Mucosa of stomach (tissue), 1 donor: ENCODE measurements around the gene TTC9C.
"Not testable (repeated sequence)": the region's sequence is repeated elsewhere in the genome, so short reads cannot be mapped to it uniquely, and the experiment has no call there.

Experiments
- H3K27me3 ChIP-seq: one replicate; pipeline ENCODE4 v1.7.0; 2013; ENCODE audit warnings: mild to moderate bottlenecking, low read length; ENCODE audit not compliant: control insufficient read depth, insufficient read depth
- H3K36me3 ChIP-seq: one replicate; pipeline ENCODE4 v1.7.0; 2013; ENCODE audit warnings: low read length; ENCODE audit not compliant: control insufficient read depth, insufficient read depth
- H3K4me1 ChIP-seq: one replicate; pipeline ENCODE4 v1.7.0; 2013; ENCODE audit warnings: mild to moderate bottlenecking, low read length; ENCODE audit not compliant: control insufficient read depth, insufficient read depth
- H3K4me3 ChIP-seq: one replicate; pipeline ENCODE4 v1.7.0; 2013; ENCODE audit warnings: low read length
- H3K9ac ChIP-seq: one replicate; pipeline ENCODE4 v1.7.0; 2013; ENCODE audit warnings: mild to moderate bottlenecking, low read length, moderate library complexity
- H3K9me3 ChIP-seq: one replicate; pipeline ENCODE4 v1.7.0; 2013; ENCODE audit warnings: mild to moderate bottlenecking, low read length, moderate library complexity; ENCODE audit not compliant: control insufficient read depth
- donor health status: Pancreatic carcinoma.

The TTC9C gene

GRCh38 chr11:62760867-62761227 is 32.6 kb downstream of the TTC9C start:
- H3K4me3 ChIP-seq, H3K9me3 ChIP-seq, H3K9ac ChIP-seq, H3K36me3 ChIP-seq, H3K4me1 ChIP-seq, H3K27me3 ChIP-seq: not testable (repeated sequence)

- Histone ChIP-seq H3K4me1 (peaks cover 18% of the 10 kb centered on the region), H3K9ac (peak overlapping the region; percentile 24), H3K4me3 (peak overlapping the region; percentile 14), H3K9me3 (no peaks in the 10 kb centered on the region), H3K27me3 (no peaks in the 10 kb centered on the region), H3K36me3 (peaks cover 5% of the 10 kb centered on the region)
Measured at GRCh38 chr11:62770778-62771143, 42.5 kb downstream of the TTC9C start.

- Histone ChIP-seq H3K4me1 (peaks cover 18% of the 10 kb centered on the region), H3K9ac (peak within 1 kb of the TSS; percentile 76), H3K4me3 (peak within 1 kb of the TSS; percentile 85), H3K27me3 (no peaks in the 10 kb centered on the region), H3K9me3 (no peaks in the 10 kb centered on the region), H3K36me3 (peaks cover 7% of the 10 kb centered on the region)
Measured at GRCh38 chr11:62771144-62772021, 43.1 kb downstream of the TTC9C start, which contains the start of gene TAF6L. TSS of gene TAF6L (plus strand) at chr11:62771396. CDS start at chr11:62775784, 4,388 bp downstream.

GRCh38 chr11:62774407-62774806 is 46.1 kb downstream of the TTC9C start:
- no peaks in the 10 kb centered on the region for H3K9me3 ChIP-seq
- no peak overlapping the region for H3K4me3 ChIP-seq
- peaks cover 7% of the 10 kb centered on the region for H3K36me3 ChIP-seq
- H3K9ac ChIP-seq: no peak overlapping the region
- H3K4me1 ChIP-seq: peaks cover 18% of the 10 kb centered on the region
- no peaks in the 10 kb centered on the region for H3K27me3 ChIP-seq

- Histone ChIP-seq H3K9ac (no peak overlapping the region), H3K27me3 (no peaks in the 10 kb centered on the region), H3K9me3 (no peaks in the 10 kb centered on the region), H3K4me1 (peaks cover 7% of the 10 kb centered on the region), H3K4me3 (no peak overlapping the region), H3K36me3 (peaks cover 7% of the 10 kb centered on the region)
Measured at GRCh38 chr11:62775646-62776045, 47.4 kb downstream of the TTC9C start.

GRCh38 chr11:62777389-62777788 is 49.1 kb downstream of the TTC9C start:
- H3K9ac ChIP-seq: no peak overlapping the region
- H3K4me3 ChIP-seq: no peak overlapping the region
- no peaks in the 10 kb centered on the region for H3K4me1 ChIP-seq
- H3K9me3 ChIP-seq: no peaks in the 10 kb centered on the region
- no peaks in the 10 kb centered on the region for H3K27me3 ChIP-seq
- peaks cover 7% of the 10 kb centered on the region for H3K36me3 ChIP-seq

- Histone ChIP-seq H3K4me3 (no peak overlapping the region), H3K9me3 (no peaks in the 10 kb centered on the region), H3K27me3 (no peaks in the 10 kb centered on the region), H3K4me1 (no peaks in the 10 kb centered on the region), H3K36me3 (peaks cover 7% of the 10 kb centered on the region), H3K9ac (no peak overlapping the region)
Measured at GRCh38 chr11:62778441-62778840, 50.2 kb downstream of the TTC9C start.

- Histone ChIP-seq H3K36me3 (no peaks in the 10 kb centered on the region), H3K9me3 (no peaks in the 10 kb centered on the region), H3K9ac (no peak overlapping the region), H3K4me1 (peaks cover 8% of the 10 kb centered on the region), H3K27me3 (no peaks in the 10 kb centered on the region), H3K4me3 (no peak overlapping the region)
Measured at GRCh38 chr11:62782753-62783152, 54.5 kb downstream of the TTC9C start.

- Histone ChIP-seq H3K9ac (peak overlapping the region; percentile 79), H3K36me3 (peaks cover 11% of the 10 kb centered on the region), H3K9me3 (no peaks in the 10 kb centered on the region), H3K4me1 (peaks cover 22% of the 10 kb centered on the region), H3K27me3 (no peaks in the 10 kb centered on the region), H3K4me3 (peak overlapping the region; percentile 68)
Measured at GRCh38 chr11:62786318-62787004, 58.2 kb downstream of the TTC9C start.

GRCh38 chr11:62787005-62787759 is 58.9 kb downstream of the TTC9C start, which contains the start of gene TMEM179B:
TSS of gene TMEM179B (plus strand) at chr11:62787402. CDS start at chr11:62787432, 30 bp downstream.
- H3K36me3 ChIP-seq: peaks cover 11% of the 10 kb centered on the region
- H3K9me3 ChIP-seq: no peaks in the 10 kb centered on the region
- H3K4me3 ChIP-seq: peak within 1 kb of the TSS; percentile 68
- no peaks in the 10 kb centered on the region for H3K27me3 ChIP-seq
- H3K9ac ChIP-seq: peak within 1 kb of the TSS; percentile 79
- peaks cover 24% of the 10 kb centered on the region for H3K4me1 ChIP-seq
